WI38 (cell line): ENCODE data around the gene POU2AF1.

Experiments used
- H3K4me3 ChIP-seq: 2 replicates; pipeline ENCODE4 v1.5.1; 2011; ENCODE audit warnings: low read depth, mild to moderate bottlenecking, control low read depth, low read length
- TF ChIP-seq, protein P1 (sequence below): IDR thresholded peaks from 2 replicates; pipeline ENCODE4 v1.5.1; 2012; ENCODE audit warnings: low read depth, mild to moderate bottlenecking, control low read depth, low read length

The POU2AF1 gene

DNA sequence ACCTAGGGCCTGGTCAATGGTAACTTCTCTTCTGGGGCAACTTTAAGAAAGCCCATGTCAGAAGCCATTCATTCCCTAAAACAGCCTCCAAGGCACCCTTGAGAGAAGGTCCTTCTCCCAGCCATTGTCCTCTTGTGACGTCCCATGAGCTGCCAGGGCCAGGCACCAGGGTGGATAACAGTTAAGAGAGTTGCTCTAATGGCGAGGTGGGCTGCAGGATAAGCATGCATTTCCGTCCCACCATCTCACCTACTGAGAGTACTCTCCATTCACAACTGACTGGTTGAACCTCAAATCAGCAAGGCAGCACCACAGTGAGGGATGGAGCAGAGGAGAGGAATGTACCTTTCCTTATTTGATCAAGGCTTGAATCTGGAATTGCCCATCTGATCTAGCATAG is 14.6 kb downstream of the POU2AF1 start:
- TF ChIP-seq, protein P1, sequence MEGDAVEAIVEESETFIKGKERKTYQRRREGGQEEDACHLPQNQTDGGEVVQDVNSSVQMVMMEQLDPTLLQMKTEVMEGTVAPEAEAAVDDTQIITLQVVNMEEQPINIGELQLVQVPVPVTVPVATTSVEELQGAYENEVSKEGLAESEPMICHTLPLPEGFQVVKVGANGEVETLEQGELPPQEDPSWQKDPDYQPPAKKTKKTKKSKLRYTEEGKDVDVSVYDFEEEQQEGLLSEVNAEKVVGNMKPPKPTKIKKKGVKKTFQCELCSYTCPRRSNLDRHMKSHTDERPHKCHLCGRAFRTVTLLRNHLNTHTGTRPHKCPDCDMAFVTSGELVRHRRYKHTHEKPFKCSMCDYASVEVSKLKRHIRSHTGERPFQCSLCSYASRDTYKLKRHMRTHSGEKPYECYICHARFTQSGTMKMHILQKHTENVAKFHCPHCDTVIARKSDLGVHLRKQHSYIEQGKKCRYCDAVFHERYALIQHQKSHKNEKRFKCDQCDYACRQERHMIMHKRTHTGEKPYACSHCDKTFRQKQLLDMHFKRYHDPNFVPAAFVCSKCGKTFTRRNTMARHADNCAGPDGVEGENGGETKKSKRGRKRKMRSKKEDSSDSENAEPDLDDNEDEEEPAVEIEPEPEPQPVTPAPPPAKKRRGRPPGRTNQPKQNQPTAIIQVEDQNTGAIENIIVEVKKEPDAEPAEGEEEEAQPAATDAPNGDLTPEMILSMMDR: no peak
- no peak overlapping the region for H3K4me3 ChIP-seq

- H3K4me3 ChIP-seq: no peak overlapping the region
- TF ChIP-seq, protein P1: no peak
Observed at GRCh38 chr11:111363985-111364384, 15.1 kb downstream of the POU2AF1 start.

GRCh38 chr11:111362887-111363411 is 16.1 kb downstream of the POU2AF1 start:
- H3K4me3 ChIP-seq: no peak overlapping the region
- TF ChIP-seq, protein P1: no peak

DNA sequence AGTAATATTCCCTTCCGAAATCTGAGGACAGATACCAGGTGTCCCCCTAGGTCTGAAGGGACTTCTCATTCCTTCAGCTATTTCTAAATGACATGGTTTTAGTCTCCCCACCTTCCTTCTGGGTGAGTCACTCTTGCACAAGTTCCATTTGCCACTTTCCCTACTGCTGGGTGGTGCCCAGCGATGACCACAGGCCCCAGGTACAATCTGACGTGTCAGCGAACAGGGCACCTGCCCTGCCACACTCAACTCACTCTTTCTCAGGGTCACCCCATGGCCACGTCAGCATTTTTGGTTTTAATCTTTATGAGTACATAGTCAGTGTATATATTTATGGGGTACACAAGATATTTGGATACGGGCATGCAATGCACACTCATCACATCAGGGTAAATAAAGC is 17.2 kb downstream of the POU2AF1 start:
- TF ChIP-seq, protein P1: no peak
- H3K4me3 ChIP-seq: no peak overlapping the region

DNA sequence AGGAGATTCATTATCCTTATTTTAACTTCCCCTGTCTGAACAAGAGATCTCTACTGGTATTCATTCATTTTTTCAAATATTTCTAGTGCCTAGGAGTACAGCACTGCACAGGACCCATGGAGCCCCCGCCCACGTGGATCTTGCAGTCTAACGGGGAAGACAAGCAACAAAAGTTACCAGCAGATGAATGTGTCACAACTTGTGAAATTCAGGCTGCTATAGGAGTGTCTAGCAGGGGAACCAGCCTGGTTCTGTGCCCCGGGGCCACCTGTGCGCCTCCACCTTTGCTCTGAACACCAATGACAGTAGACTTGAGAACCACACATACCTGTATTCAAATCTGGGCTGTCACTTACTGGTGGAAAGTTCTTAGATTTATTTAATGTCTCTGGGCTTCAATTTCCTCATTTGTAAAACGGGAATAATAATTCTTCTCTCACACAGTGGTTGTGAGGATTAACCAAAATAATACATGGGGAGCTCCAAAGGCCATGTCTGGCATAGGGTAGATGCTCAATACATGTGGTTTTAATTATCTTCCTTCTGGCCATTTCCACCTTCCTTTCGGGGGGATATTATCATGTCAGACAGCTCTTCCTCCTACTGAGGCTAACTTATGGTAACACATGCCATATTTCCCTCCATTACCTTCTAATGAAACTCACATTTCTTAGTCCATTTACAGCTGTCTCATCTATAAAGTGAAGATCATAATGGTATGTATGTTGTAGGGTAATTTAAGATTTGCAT is 17.8 kb downstream of the POU2AF1 start:
- TF ChIP-seq, protein P1: no peak
- H3K4me3 ChIP-seq: no peak overlapping the region

- H3K4me3 ChIP-seq: no peak overlapping the region
- TF ChIP-seq, protein P1: no peak
Observed at GRCh38 chr11:111360150-111361043, 18.7 kb downstream of the POU2AF1 start.
